ENCODE measurements around the gene GADD45A.

The GADD45A gene

GRCh38 chr1:67652800-67653199 is 32.2 kb upstream of the GADD45A start:
- Histone ChIP-seq H3K27ac (ENCODE audit: extremely low read depth, low read depth, low read length) (no peak overlapping the region), H3K9me3 (ENCODE audit: control insufficient read depth, insufficient read depth, low read depth, low read length) (no peaks in the 10 kb centered on the region), H3K4me1 (ENCODE audit: control insufficient read depth, insufficient read depth, low read length) (no peaks in the 10 kb centered on the region), H3K36me3 (ENCODE audit: control insufficient read depth in 2 of 2, insufficient read depth in 1 of 2, low read length in 2 of 2) (no peaks in the 10 kb centered on the region), H3K4me3 (ENCODE audit: low read depth, low read length) (no peak overlapping the region)
- ChIA-PET CTCF (interaction anchor here (0.7 kb wide), 1 partner anchor 306 kb away, joined by 3 read pairs; no protein-coding TSS in a partner anchor), POLR2A (no interaction called here)
- TF ChIP-seq HOXD13 (CRISPR knock-in tag; IDR thresholded peaks at IDR 0.05; ENCODE audit: borderline replicate concordance) (no peak), ZNF621 (tag by site-specific recombination; IDR thresholded peaks at IDR 0.05) (no peak), ZNF837 (tag by site-specific recombination; IDR thresholded peaks at IDR 0.05) (no peak), ZNF350 (tag by site-specific recombination; IDR thresholded peaks at IDR 0.05) (no peak), ZNF785 (tag by site-specific recombination; IDR thresholded peaks at IDR 0.05) (no peak), MZF1 (tag by site-specific recombination; IDR thresholded peaks at IDR 0.05; ENCODE audit: borderline replicate concordance) (no peak), ZFP3 (tag by site-specific recombination; IDR thresholded peaks at IDR 0.05; ENCODE audit: low read depth) (no peak), ZSCAN16 (tag by site-specific recombination; IDR thresholded peaks at IDR 0.05) (no peak), FEZF1 (tag by site-specific recombination; IDR thresholded peaks at IDR 0.05) (peak; percentile 16; the same call in 1 of the 2 replicates), ZNF747 (tag by site-specific recombination; IDR thresholded peaks at IDR 0.05) (no peak), ZNF585B (tag by site-specific recombination; IDR thresholded peaks at IDR 0.05) (no peak), ZNF155 (tag by site-specific recombination; IDR thresholded peaks at IDR 0.05) (no peak), ZNF510 (tag by site-specific recombination; IDR thresholded peaks at IDR 0.05; ENCODE audit: insufficient replicate concordance) (no peak), ZNF670 (tag by site-specific recombination; IDR thresholded peaks at IDR 0.05; ENCODE audit: low read depth) (no peak), YY2 (tag by site-specific recombination; IDR thresholded peaks at IDR 0.05) (no peak), ZNF140 (tag by site-specific recombination; IDR thresholded peaks at IDR 0.05) (no peak), ZNF660 (tag by site-specific recombination; IDR thresholded peaks at IDR 0.05) (peak; percentile 52), ZNF664 (tag by site-specific recombination; IDR thresholded peaks at IDR 0.05) (no peak), ZNF10 (tag by site-specific recombination; IDR thresholded peaks at IDR 0.05) (no peak), ZNF146 (tag by site-specific recombination; IDR thresholded peaks at IDR 0.05) (no peak)
- TF ChIP-seq, protein P1, sequence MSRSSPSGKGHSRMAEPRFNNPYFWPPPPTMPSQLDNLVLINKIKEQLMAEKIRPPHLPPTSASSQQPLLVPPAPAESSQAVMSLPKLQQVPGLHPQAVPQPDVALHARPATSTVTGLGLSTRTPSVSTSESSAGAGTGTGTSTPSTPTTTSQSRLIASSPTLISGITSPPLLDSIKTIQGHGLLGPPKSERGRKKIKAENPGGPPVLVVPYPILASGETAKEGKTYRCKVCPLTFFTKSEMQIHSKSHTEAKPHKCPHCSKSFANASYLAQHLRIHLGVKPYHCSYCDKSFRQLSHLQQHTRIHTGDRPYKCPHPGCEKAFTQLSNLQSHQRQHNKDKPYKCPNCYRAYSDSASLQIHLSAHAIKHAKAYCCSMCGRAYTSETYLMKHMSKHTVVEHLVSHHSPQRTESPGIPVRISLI (tag by site-specific recombination; IDR thresholded peaks at IDR 0.05), result no peak
- TF ChIP-seq, protein P2, sequence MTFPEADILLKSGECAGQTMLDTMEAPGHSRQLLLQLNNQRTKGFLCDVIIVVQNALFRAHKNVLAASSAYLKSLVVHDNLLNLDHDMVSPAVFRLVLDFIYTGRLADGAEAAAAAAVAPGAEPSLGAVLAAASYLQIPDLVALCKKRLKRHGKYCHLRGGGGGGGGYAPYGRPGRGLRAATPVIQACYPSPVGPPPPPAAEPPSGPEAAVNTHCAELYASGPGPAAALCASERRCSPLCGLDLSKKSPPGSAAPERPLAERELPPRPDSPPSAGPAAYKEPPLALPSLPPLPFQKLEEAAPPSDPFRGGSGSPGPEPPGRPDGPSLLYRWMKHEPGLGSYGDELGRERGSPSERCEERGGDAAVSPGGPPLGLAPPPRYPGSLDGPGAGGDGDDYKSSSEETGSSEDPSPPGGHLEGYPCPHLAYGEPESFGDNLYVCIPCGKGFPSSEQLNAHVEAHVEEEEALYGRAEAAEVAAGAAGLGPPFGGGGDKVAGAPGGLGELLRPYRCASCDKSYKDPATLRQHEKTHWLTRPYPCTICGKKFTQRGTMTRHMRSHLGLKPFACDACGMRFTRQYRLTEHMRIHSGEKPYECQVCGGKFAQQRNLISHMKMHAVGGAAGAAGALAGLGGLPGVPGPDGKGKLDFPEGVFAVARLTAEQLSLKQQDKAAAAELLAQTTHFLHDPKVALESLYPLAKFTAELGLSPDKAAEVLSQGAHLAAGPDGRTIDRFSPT (tag by site-specific recombination; IDR thresholded peaks at IDR 0.05), result no peak
- TF ChIP-seq, protein P3, sequence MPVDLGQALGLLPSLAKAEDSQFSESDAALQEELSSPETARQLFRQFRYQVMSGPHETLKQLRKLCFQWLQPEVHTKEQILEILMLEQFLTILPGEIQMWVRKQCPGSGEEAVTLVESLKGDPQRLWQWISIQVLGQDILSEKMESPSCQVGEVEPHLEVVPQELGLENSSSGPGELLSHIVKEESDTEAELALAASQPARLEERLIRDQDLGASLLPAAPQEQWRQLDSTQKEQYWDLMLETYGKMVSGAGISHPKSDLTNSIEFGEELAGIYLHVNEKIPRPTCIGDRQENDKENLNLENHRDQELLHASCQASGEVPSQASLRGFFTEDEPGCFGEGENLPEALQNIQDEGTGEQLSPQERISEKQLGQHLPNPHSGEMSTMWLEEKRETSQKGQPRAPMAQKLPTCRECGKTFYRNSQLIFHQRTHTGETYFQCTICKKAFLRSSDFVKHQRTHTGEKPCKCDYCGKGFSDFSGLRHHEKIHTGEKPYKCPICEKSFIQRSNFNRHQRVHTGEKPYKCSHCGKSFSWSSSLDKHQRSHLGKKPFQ (tag by site-specific recombination; IDR thresholded peaks at IDR 0.05), result no peak
- TF ChIP-seq, protein P4, sequence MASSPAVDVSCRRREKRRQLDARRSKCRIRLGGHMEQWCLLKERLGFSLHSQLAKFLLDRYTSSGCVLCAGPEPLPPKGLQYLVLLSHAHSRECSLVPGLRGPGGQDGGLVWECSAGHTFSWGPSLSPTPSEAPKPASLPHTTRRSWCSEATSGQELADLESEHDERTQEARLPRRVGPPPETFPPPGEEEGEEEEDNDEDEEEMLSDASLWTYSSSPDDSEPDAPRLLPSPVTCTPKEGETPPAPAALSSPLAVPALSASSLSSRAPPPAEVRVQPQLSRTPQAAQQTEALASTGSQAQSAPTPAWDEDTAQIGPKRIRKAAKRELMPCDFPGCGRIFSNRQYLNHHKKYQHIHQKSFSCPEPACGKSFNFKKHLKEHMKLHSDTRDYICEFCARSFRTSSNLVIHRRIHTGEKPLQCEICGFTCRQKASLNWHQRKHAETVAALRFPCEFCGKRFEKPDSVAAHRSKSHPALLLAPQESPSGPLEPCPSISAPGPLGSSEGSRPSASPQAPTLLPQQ (tag by site-specific recombination; IDR thresholded peaks at IDR 0.05), result 0 out of 2 replicates have a peak, but pooled peaks have one; percentile 25
